DMS79 (cell line): Measurements from ENCODE around the gene C18orf63.

Experiments used
- DNase-seq: peaks from one replicate; lab custom pipeline; 2025; lab: John Stamatoyannopoulos, UW

Gene C18orf63

GRCh38 chr18:74376523-74376922, 60.9 kb downstream of the C18orf63 start:
- DNase-seq = no peak

- DNase-seq = no peak
Observed at GRCh38 chr18:74377776-74378175, 62.1 kb downstream of the C18orf63 start.

- DNase-seq = no peak
Observed at GRCh38 chr18:74378179-74378682, 62.6 kb downstream of the C18orf63 start.

- no peak for DNase-seq
Observed at GRCh38 chr18:74380916-74381315, 65.3 kb downstream of the C18orf63 start.

GRCh38 chr18:74381621-74382295, 66.1 kb downstream of the C18orf63 start:
- DNase-seq = no peak

GRCh38 chr18:74382481-74383017, 66.9 kb downstream of the C18orf63 start:
- DNase-seq = no peak

GRCh38 chr18:74387383-74387782, 71.7 kb downstream of the C18orf63 start:
- DNase-seq = no peak

- no peak for DNase-seq
Observed at GRCh38 chr18:74388227-74388626, 72.6 kb downstream of the C18orf63 start.

- DNase-seq = no peak
Observed at GRCh38 chr18:74389171-74389927, 73.7 kb downstream of the C18orf63 start.

GRCh38 chr18:74389991-74390390, 74.4 kb downstream of the C18orf63 start:
- no peak for DNase-seq

GRCh38 chr18:74390900-74391299, 75.3 kb downstream of the C18orf63 start:
- no peak for DNase-seq

GRCh38 chr18:74392323-74392722, 76.7 kb downstream of the C18orf63 start:
- no peak for DNase-seq

GRCh38 chr18:74395006-74395405, 79.4 kb downstream of the C18orf63 start:
- no peak for DNase-seq

- peak; percentile 18 for DNase-seq
Observed at GRCh38 chr18:74395648-74396154, 80.1 kb downstream of the C18orf63 start.

- DNase-seq = peak; percentile 41
Observed at GRCh38 chr18:74396171-74397169, 80.8 kb downstream of the C18orf63 start.

GRCh38 chr18:74397572-74397971, 81.9 kb downstream of the C18orf63 start:
- DNase-seq = no peak

- DNase-seq = no peak
Observed at GRCh38 chr18:74399091-74399887, 83.7 kb downstream of the C18orf63 start.

GRCh38 chr18:74400813-74401212, 85.2 kb downstream of the C18orf63 start:
- no peak for DNase-seq

- no peak for DNase-seq
Observed at GRCh38 chr18:74402806-74403433, 87.3 kb downstream of the C18orf63 start.

GRCh38 chr18:74407888-74408287, 92.2 kb downstream of the C18orf63 start:
- no peak for DNase-seq
